HG02870 (cell line): ENCODE results near the gene GLIS1.

ENCODE experiments used
- ATAC-seq: cut with Tn5 transposase; IDR thresholded peaks from one replicate; pipeline ENCODE4 v1.9.1; 2021; ENCODE audit warnings: mild to moderate bottlenecking, moderate library complexity; ENCODE audit not compliant: unreplicated experiment

GLIS1 gene

DNA sequence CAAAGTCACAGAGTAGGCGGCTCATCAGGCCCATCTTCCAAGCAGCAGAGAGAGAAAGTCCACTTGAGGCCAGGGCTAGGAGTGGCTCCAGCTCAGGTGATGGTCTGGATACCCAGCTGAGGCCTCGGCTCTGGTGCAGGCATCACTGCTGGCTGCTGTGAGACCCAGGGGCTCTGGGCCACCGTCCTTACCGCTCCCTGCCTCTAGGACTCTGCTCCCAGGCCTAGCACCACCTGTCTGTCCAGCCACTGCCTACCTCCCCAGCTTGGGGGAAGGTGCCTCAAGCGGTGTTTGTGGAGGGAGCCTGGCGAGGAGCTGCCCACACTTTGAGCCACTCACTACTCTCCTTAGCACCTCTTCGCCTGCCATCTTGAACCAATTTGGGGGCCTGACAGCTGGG, 221.9 kb downstream of the GLIS1 start:
- ATAC-seq: no peak

DNA sequence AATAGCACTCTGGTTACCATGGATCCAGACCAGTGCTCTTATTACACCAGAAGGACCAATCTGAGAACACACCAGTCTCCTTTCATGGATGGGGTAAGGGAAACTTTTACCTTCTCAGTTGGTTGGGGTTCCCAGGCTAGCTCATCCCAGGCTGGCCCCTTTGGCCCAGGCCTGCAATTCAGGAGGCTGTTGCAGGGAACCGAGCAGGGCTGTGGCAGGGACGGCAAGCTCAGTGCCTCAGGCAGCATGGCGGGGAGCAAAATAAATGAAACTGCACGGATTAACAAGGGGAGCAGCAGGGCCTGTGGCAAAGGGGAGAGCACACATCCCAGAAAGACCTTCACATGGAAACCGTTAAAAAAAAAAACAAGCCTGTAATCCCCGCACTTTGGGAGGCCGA, 222.8 kb downstream of the GLIS1 start:
- ATAC-seq: no peak

DNA sequence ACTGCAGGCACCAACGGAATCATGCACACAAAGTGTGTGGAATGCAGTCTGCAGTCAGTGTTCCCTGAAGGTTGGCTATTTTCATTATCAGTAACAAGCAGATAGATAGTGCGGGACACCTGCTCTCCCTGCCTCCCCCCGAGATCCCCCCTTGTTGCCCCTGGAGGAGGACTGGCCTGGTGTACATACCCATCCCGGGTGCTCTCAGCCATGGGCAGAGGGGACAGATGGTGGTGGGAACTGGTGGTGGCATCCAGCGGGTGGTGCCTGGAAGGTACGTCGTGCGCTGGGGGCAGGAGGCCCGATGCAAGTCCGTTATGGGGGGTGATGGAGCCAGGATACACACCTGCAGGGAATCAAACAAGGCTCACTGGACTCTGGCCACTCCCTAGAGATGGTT, 224.5 kb downstream of the GLIS1 start:
- no peak for ATAC-seq

DNA sequence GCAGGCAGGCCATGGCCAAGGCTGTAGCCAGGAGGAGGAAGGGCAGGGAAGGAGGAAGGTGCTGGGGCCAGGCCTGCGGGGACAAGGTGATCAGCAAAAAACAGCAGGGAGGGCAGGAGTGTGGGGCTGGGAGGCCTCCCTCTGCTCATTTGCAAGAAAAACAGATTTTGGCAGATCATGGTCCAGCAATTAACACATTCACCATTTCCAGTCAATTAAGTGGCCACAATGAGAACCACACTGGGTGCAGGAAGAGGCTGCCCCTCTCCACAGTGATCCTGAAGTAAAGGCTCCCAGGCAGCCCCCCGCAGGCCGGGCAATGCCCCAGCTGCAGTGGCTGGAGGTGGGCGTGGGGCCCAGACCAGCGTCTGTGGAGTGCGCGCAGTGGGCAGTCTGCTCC, 225.1 kb downstream of the GLIS1 start:
- no peak for ATAC-seq

DNA sequence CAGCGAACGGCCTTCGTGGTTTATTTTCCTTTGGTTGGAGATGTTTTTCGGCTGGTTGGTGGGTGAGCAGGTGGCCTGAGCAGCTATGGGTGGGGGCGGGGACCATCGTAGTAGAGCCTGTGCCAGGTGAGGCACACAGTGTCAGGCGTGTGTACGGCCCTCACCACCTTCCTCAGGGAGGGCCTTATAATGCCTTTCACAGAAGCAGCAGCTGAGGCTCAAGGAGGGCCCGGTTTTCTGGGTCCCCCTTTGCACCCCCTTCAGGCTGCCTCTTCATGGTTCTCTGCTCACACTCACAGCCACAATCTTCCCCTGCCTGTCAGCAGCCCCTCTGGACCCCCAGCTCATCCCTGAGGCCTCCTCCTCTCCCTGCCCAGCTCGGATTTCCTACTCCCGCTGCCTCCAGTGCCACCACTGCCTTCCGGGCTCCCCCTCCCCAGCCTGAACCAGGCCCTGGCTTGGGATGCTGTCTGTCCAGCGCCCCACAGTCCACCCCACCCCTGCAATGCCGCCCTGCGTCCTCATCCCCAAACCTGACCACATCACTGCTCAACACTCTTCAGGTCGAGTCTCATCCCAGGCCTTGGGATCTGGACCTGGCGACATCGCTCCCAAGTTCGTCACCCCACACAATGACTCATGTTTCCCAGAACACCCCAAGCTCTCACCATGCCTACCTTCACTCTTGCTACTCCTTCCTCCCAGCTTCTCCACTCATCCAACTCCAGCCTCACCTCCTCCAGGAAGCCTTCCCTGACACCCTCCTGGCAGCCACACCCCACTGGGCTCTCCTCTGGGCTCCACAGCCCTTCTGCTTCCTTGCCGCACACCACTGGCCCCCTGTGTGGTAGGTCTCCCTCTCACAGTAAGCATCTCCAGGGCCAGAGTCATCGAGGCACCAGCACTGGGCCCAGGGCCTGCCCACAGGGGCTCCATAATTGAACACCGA, 225.9 kb downstream of the GLIS1 start:
- no peak for ATAC-seq

DNA sequence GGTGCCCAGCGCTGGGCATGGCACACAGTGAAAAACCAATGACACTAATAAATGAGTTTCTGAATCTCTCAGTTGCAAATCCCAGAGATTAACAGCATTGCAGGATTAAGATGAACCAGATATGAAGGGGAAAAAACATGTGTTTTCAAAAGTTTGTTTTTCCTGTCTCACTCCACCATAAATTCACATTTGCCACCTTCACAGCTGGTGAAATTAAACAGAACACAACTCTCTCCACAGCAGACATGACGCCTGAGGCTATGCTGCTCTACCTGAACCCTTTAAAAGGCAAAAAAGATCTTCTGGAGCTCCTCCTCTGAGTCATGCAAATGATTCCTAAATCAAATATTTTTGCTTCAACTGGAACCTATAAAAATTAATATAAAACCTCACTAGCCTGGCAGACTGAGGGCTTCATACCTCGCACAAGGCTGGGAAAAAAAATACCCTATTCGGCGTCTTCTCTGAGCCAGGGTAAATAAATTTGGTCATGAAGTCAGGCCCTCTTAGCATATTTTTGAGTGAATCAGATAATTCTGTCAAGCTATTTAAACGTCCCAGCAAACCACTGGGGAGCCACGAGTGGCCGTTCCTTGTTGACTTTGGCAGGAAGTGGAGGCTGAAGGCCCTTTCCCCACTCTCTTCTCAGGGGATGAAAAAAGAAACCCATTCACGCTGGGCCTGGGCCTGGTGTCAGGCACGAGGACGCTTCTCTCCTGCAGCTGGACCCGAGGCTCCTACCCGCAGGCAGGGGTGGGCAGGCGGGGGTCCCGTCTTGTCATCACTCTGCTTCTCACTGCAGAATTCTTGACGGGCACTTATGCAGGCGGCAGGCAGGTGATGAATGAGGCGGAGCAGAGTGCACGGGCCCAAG, 226.8 kb downstream of the GLIS1 start:
- ATAC-seq: no peak

DNA sequence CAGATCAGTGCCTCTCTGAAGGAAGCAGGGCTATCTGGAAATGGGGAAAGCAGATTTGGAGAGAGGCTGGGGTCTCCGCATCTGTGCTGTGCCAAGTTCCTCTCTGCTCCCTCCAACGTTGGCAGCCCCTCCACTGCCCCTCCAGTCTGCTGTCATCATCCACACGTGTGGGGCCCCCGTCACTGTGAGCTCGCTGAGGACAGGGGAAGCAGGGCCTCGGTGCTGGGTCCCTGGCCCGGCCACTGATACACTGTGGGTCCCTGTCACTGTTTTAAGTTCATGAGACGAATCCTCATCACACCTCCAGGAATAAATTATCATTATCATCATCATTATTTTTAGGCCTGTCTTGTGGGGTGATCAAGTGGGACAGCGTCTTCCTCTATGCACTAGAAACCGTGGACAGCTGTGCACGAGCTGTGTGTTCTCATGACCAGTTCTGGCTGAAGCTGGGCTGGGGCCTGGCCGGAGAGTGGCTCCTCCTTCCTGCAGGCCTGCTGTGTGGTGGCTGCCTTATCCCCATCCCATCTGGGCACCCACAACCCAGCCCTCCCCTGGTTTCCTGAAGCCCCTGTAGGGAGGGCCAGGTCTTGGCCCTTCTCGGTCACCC, 227.5 kb downstream of the GLIS1 start:
- no peak for ATAC-seq

DNA sequence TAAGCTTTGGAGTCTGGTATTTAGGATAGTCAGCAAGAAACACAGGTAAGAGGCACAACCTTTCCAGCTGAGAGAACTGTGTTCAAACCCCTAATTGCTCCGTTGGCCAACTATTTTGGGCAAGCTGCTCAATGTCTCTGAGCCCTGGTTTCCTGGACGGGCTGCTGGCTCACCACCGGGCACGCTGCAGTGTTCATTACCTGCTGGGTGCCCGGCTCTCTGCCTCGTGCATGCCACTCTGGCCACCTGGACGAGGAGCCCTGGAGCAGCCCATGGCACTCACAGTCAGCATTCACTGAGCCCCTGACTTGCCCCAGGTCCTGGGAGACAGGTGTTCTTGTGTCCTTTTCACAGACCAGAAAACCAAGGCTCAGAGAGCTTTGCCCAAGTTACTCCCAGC, 228.7 kb downstream of the GLIS1 start:
- ATAC-seq: no peak

DNA sequence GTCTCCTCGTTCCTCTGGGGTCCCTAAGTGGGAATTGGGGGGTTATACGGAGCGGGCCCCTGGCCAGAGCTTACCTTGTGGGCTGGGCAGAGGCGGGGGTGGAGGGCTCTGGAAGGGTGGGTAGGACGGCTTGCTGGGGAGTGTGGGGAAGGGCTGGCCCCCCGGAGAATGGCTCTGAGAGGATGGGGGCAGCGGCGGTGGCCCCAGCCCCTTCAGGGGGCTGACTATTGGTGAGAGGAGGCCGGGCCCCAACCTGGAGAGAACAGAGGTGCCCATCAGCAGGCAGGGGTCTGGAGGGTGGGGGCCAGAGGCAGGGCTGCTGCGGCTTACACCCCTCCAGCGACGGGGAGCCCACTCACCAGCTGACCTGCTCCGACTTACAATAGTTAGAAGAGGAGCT, 229.2 kb downstream of the GLIS1 start:
- no peak for ATAC-seq

DNA sequence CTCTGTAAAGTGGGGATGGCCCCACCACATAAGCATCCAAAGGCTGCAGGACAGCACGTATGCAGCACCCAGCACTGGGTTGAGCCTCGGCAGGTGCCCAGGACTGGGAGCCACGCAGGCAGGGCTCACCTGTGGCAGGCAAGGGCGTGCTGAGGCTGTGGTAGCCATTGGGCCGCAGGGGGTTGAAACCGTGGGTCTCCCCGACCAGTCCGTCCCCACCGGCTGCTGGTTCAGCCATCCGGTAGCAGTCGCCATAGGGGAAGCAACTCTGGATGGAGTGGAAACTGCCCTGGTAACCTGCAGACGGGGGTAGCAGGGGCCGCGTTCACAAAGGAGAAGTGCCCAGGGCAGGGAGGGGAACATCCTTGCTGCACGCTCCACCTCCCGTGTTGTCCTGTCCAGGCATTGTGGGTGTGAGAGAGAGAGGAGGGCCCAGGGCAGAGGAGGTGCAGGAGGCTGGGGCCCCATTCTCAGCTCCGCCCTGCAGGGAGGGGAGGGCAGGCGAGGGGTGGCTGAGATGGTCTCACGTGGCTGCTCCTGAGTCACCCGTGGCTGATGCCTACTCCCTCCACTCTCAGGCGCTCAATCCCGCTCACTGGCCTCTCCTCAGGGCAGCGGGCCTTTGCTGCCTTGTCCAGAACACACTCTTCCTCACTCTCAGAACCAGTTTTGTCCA, 229.8 kb downstream of the GLIS1 start:
- ATAC-seq: no peak

DNA sequence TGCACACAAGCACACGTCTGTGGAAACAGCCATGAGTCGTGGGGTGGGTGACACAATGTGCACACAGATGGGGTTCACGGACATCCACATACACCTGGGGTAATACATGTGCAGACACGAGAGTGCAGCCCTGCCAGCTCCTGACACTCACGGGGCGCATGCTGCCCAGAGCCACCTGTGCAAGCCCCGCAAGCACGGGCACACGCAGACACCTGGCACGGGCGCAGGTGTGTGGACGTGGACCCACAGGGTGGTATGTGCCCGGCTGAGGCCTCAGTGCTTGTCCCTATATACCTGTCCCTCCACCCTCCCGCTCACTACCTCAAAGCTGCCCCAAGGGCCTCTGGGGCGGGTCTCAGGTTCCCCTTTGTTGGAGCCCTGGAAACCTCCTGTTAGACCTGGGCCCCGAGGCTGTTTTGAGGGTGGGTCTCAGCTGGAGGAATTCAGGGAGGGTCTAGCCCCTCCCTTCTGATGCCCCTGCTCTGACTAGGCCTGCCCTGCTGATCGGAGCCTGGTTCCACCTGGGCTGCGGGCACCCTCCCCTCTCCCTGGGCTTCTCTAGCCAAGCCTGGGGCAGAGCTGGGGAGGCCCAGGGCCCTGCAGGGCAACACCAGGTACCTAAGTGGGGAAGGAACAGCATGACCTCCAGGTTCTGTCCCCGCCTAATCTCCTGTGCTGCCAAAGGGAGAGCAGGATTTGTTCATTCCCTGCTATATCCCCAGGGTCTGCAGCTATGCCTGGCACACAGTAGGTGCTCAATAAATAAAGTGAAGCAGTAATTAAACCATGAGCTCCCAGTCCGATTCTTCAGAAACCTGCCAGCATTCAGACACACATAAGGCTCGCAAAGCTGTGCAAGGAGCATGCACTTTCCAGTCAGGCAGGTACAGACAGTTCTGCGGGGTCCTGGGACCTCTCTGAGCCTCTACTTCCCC, 230.6 kb downstream of the GLIS1 start:
- no peak for ATAC-seq

DNA sequence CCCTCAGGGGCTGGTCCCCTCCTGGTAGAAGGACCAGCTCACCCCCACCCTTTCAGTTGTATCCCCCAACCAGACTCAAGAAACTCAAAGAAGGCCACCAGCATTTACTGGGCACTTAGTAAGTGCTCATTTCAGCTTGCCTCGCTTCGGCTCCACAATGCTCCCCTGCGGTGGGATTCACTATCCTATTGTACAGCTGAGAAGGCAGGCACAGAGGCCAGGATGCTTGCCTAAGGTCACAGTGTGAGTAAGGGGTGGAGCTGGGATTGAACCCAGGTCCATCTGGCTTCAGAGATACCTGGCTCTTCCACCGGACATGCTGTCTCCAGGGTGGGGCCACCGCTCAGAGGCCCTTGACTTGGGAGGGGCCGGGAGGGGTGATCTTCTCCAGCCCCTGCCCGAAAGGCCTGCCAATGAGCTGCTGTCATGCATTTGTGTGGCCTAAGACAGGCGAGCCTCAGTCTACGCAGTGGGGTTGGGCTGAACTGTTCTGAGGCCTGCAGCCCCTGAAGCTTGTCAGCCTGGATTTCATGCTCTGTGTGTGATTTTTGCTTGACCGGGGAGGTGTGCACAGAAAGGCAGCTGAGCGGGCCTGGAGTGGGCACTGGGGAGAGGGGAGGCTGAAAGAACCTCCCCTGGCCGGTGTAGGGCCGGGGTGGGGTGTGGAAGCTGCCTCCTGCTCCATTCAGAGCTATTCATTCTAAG, 231.7 kb downstream of the GLIS1 start:
- ATAC-seq: no peak

DNA sequence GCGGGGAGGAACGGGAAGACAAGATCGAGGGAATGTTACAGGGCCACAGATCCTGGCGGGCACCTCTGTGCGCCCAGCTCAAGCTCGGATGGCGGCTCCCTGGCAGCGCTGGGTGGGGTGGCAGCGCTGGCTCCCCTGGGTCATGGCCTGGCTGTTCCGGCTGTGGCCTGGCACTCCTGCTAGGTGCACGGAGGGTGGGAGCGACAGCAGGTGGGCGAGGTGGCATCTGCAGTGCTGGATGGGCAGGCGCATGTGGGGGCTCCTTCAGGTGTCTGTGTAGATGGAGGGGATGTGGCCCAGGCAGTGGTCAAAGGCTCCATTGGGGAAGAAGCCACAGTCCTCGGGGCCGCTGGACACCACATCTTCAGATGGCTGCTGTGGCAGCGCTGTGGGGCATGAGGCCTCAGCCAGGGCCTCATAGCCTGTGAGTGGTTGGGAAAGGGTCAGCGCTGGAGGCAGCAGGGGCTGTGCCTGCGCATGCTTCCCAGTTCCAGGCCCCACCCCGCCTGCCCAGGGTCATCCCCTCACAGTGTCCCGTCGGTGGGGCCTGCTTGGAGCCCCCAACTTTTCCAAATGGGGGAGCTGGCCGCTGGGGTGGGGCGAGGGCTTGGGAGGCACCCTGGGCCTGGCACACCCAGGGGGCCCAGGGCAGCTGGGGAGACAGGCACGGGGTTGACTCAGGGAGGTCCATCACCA, 232.5 kb downstream of the GLIS1 start:
- no peak for ATAC-seq

DNA sequence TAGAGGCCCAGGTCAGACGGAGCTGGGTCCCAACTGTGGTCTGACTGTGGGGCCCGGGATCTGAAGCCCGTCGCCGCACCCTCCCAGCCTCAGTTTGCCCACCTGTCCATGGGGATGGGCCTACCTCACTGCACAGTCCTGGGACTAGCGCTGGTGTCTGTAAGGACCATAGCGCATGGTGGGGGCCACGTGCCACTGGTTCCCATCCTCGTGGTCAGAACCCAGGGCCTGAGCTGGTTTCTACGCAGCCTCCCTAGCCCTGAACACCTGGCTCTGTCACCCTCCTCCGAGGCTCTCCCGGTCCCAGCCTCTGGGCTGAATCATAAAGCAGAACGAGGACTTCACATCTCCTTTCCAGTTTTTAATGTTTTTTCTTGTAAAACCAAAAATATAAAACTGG, 233.1 kb downstream of the GLIS1 start:
- no peak for ATAC-seq

DNA sequence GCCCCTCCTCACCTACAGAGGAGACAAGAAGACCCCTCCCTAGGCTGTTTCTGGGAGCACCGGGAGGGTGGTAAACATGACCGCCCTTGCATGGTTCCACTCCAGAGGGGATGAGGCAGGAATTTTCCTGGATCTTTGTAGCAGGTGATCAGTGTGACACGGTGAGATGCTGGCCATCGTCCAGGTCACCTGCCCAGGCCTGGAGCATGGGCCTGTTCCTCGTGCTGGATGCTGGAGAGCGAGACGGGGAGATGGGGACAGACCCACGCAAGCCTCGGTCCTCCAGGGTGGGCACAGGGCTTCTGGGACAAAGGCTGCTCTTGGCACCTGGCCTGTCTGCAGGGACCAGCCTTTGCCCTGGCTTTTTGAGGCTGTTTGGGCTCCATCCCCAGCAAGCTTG, 233.6 kb downstream of the GLIS1 start:
- ATAC-seq: no peak

DNA sequence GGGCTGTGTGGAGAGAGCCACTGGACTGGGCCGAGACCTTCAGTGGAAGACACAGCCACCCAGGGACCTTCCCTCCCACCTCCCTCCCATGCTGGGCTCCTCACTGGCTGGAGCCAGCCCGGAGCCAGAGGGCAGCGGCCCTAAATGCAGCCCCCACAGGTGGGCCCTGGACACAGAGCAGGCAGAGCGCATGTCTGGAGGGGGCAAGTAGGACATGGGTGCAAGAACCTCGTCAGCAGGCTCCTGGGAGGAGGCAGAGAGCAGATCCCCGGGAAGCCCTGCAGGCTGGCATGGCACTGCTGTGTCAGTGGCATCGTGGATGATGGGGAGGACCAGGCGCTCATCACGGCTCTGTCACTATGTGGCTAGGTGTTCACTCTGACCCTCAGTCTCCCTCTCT, 234.1 kb downstream of the GLIS1 start:
- ATAC-seq: no peak

DNA sequence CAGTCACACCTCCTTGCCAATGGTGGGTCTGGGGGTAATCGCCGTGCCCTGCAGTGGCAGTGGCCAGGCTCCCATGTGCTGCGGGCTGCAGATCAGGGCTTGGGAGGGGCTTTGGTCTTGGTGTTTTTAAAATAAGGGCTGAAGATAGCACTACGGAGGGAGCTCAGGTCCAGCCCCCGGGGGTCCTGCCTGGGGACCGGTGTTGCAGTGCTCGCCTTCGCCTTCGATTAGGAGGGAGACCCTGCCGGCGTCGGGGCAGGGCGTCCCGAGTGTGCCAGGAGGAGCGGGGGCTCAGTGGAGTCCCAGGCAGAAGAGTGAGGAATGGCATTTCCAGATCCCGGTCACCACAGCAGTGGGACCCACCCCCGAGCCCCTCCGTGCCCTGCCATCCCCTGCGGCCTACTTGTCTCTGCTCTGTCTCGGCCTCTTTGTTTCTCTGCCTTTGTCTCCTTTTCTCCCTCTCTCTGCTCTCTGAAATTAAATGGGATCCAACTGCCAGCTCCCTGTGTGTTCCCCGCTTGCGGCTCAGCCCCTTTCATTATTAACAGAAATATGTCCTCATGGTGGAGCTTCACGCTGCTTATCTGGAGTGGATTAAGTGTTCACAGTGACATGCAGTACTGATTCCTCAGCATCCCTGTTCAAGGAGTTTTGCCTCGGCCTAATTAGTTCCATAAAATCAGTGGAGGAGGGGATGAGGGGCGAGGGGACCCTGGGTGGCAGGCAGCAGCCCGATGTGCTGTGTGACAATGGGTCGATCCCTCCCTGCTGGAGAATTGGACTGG, 235.3 kb downstream of the GLIS1 start:
- ATAC-seq: no peak
